GM21737 (cell line): ENCODE results near the gene IFNL4.
"Not testable (repeated sequence)": the region's sequence is repeated elsewhere in the genome, so short reads cannot be mapped to it uniquely, and the experiment has no call there.

ENCODE experiments used
- ATAC-seq: cut with Tn5 transposase; IDR thresholded peaks from one replicate; pipeline ENCODE4 v1.9.1; 2021; ENCODE audit warnings: mild to moderate bottlenecking, moderate library complexity; ENCODE audit not compliant: unreplicated experiment

The IFNL4 gene

DNA sequence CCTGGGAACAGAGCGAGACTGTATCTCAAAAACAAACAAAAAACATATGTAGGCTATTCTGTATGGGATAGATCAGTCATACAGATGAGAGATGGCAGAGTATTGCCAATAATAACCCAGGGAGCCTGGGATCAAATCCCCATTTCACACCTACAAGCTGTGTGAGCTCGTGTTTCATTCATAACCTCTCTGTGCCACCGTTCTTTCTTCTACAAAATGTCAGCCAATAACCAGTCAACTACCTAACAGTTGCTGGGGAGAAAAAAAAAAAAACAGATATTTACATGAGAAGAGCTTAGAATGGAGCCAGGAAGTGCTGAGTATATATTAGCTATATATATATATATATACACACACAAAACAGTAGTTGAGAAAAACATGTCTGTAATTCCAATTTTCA lies 13.0 kb upstream of the IFNL4 start:
- ATAC-seq, result no peak

DNA sequence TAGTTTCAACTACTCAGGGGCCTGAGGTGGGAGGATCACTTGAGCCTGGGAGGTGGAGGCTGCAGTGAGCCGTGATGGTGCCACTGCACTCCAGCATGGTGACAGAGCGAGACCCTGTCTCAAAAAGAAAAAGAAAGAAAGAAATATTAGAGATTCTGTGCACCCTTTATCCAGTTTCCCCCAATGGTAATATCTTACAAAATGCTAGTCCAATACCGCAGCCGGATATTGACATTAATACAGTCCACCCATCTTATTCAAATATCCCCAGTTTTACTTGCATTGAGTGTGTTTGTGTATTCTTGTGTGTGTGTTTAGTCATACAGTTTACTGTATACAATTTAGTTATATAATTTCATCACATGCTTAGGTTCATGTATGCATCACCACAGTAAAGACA lies 8.6 kb upstream of the IFNL4 start:
- ATAC-seq, result no peak

DNA sequence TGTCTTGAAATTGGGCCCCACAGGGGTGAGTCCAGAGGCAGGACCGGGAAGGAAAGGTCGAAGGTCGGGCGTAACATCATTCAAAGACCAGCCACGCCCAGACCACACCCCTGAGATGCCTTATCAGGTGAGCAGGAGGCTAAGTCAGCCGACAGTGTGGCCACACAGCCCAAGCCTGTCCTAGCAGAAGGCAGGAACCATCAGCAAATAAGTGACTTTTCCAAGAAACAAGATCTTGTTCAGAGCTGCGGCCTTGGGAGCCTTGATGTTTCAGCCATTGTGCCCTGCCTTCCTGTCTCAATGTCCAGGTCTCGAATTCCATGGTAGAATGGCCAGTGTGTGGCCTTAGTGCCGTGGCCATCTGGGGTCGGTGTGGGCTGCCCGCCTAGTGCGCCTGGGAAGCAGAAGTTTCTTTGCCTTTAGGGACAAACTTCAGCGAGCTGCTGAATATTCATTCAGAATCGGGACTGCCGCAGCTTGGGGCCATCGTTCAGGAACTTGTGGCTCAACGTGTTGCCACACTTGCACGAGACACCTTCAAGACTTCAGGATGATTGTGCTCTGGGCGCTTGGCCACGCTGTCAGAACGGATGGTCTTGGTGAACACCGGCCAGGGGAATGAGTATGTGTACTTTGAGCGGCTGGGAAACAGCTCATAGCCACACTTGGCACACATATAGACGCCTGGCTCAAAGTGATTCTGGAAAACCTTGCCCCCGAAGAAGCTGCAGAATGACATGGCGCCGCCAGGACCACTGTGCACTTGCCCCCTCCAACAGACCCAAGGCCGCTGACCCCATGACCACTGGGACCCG lies 6.1 kb upstream of the IFNL4 start:
- no peak for ATAC-seq

DNA sequence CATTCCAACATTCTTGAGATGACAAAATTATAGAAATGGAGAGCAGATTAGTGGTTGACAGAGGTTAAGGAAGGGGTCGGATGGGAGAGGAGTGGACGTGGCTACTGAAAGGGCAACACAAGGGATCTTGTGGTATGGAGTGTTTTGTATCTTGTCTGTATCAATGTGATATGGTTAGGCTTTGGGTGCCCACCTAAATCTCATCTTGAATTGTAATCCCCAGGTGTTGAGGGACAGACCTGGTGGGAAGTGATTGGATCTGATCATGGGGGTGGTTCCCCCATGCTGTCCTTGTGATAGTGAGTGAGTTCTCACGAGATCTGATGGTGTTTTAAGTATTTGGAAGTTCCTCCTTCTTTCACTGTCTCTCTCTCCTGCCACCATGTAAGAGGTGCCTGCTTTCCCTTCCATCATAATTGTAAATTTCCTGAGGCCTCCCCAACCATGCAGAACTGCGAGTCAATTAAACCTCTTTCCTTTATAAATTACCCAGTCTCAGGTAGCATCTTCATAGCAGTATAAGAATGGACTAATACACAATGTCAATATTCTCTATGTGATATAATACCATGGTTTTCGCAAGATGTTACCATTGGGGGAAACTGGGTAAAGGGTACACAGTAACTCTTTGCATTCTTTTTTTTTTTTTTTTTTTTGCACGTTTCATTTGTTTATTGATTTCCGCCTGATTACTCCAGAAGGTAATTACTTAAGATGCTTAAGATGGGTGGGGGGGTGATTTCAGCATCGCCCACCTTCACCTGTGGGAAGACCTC lies 4.9 kb upstream of the IFNL4 start:
- no peak for ATAC-seq

DNA sequence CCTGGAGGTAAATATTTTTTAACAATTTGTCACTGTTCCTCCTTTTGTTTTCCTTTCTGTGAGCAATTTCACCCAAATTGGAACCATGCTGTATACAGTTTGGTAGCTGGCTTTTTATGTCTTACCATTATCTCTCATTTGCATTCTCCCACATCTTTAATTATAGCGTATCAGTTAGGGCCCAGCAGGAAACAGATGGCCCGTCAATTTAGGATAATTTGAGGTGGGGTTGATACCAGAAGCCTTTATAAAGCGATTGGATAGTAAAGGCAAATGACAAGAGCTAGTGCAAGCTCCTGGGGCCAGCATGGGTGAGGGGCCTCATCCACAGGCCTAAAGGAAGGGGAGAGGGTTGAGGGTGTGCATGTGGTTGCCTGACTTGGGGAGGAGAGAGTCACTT lies 3.8 kb upstream of the IFNL4 start:
- no peak for ATAC-seq

DNA sequence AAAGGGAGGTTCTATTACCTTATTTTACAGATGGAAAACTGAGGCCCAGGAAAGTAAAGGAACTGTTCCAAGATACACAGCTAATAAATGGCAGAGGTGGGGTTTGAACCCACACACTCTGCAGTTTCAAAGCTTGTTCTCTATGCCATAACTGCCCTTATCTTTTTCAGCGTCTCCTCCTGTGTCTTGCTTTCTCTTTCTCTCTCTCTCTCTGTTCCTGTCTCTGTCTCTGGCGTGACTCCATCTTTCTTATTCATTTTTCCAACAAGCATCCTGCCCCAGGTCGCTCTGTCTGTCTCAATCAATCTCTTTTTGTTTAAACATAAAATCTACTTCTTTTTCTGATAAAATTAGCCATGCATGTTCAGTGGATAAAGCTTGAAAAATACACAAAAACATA lies 3.2 kb upstream of the IFNL4 start:
- no peak for ATAC-seq

DNA sequence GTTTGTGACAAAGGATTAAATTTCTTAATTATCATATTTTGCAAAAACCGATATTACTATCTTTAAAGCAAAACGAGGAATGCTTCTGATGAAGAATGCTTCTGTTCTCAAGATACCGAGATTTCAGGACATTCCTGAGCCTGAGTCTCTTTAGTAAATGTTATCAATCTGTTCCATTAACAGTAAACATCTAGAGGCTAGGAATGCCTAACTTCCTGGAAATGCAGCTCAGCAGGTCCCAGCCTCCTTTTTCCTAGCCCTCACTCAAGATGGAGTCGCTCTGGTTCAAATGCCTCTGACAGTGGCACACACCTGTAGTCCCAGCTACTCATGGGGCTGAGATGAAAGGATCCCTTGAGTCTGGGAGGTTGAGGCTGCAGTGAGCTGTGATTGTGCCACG lies 2.4 kb upstream of the IFNL4 start:
- ATAC-seq, result no peak

DNA sequence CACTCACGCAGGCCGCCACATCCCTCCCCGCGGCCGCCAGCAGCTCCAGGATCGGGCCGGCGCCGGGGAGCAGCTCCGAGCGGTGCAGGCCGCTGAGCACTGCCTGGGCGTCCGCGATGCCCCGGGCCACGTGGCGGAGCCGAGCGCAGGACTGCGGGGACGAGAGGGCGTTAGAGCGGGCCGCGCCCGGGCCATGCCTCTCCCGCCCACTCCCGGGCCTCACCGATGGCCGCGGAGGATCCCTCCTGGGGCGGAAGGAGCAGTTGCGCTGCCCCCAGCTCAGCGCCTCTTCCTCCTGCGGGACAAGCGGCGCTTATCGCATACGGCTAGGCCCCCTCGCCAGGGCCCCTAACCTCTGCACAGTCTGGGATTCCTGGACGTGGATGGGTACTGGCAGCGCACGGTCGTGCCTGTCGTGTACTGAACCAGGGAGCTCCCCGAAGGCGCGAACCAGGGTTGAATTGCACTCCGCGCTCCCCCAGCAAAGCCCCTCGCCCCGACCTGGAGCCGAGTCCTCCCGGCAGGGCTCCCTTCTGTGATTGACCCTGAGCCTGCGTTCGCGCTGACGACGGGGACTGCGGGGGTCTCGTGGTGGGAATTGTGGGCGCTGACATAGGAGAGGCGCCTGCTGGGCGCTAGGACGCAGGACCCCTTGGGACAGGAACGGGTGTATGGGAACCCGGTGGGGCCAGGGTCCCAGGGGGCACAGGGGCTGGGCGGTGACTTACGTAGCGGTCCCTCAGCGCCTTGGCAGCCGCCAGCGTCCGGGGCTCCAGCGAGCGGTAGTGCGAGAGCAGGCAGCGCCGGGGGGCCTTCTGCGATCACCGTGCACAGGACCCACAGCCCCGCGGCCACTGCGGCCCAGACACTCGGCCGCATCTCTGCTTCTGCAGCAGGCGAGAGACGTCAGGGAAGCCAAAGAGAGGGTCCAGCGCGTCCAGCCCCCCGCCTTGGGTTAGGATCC lies 673 bp downstream of the IFNL4 start:
- no peak for ATAC-seq

DNA sequence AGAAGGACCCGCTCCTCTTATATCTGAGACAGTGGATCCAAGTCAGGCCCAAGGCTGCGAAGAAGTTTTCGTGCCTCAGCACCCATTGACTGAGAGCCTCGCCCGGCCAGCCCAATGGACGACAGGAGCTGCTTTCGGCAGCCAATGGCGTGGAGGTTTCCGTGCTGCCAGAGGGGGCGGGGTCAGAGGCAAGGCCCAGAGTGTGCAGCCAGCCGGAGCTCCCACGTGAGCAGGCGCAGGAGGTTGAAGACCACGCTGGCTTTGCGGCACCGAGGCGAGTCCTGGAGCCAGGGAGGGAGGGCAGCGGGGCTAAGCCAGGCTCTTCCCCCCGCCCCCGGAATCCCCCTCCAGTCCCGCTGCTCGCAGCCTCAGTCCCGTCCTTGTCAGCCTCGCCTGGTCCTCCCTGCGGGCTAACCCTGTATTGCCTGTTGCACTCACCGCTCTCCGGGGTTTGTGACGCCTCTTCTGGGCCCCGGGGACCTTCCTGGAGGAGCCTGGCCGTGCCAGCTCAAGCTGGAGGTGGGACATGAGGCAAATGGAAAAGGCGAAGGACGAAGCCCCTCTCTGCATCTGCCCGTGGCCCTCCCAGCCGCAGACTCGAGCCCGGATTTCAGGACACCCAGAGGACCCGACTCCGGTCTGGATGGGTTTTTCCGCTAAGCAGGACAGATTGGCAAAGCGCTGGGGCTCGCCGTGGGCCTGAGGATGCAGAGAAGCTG lies 1.5 kb downstream of the IFNL4 start:
- no peak for ATAC-seq

DNA sequence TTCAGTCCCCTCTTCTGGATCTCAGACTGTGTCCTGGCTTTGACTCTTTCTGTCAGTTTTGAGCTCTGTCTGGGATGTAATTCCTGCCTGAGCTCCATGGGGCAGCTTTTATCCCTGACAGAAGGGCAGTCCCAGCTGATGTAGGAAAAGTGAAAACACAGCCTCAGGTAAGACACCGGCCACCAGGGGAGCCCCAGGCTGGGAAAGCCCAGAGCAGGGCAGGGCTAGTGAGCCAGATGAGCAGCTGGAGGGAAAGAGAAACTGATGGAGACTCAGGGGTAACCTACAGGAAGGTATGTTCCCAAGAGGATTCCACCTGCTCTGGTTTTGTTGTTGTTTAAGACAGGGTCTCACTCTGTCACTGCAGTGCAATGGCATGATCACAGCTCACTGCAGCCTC lies 3.5 kb downstream of the IFNL4 start:
- ATAC-seq, result not testable (repeated sequence)

DNA sequence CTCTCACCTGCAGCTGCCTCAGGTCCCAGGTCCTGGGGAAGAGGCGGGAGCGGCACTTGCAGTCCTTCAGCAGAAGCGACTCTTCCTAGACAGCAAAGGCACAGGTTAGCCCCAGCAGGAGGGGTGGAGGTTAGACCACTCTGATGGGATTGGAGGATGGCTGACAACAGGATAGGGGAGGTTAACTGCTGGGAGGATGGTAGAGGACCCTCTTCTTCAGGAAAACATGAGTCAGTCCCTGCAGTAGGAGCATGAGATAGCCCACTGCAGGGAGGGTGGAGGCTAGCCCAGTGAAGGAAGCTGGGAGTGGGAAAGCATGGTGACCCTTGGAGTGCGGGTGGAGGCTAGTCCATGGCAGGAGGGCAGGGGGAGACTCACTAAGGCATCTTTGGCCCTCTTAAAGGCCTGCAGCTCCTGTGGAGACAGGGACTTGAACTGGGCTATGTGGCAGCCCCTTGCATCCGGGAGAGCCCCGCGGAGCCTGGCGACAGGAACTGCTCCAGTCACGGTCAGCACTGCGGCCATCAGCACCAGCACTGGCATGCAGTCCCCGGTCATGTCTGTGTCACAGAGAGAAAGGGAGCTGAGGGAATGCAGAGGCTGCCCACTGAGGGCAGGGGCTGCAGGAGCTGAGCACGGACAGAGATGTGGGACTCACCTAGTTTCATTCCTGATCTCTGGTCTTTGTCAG lies 4.1 kb downstream of the IFNL4 start, which contains the start of gene IFNL3:
Gene IFNL3 (minus strand): TSS at position 597 of the 691 bp plus-strand sequence. CDS start 39 bp downstream, at position 558.
- not testable (repeated sequence) for ATAC-seq

DNA sequence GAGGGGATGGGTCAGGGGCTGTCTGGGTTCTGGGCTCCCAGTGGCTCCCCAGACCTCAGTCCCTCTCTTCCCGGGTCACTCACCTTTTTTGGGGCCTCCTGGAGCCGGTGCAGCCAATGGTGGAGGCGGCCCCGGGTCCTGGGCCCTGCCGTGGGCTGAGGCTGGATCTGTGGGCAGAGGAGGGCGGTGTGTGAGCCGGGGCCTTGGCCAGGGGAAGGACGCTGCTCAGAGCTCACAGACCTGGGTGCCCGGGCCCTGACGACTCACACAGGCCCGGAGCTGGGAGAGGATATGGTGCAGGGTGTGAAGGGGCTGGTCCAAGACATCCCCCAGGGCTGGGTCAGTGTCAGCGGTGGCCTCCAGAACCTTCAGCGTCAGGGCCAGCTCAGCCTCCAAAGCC lies 4.9 kb downstream of the IFNL4 start:
- not testable (repeated sequence) for ATAC-seq

DNA sequence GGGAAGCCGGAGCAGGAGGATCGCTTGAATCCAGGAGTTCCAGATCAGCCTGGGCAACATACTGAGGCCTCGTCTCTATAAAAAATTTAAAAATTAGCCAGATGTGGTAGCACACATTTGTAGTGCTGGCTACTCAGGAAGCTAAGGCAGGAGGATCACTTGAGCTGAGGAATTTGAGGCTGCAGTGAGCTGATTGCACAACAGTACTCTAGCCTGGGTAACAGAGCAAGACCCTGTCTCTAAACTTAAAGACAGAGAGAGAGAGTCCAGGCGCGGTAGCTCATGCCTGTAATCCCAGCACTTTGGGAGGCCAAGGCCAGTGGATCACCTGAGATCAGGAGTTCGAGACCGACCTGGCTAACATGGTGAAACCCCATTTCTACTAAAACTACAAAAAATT lies 8.2 kb downstream of the IFNL4 start:
- no peak for ATAC-seq

DNA sequence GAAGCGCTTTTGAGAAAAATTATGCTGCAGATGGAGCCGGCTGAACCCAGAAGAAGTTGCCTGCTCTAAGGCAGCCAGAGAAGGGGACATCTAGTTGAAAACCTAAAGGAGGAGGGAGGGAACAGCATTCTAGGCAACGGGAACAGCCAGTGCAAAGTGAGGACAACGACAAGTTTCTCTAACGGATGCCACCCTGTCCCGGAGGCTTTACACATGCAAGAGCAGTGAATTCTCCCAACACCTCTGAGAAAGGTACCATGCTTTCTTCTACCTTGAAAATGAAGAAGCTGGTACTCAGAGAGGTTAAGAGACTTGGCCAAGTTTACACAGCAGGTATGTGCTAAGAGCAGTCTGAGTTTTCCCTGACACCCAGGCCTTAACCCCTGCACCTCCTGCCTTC lies 9.7 kb downstream of the IFNL4 start:
- no peak for ATAC-seq

DNA sequence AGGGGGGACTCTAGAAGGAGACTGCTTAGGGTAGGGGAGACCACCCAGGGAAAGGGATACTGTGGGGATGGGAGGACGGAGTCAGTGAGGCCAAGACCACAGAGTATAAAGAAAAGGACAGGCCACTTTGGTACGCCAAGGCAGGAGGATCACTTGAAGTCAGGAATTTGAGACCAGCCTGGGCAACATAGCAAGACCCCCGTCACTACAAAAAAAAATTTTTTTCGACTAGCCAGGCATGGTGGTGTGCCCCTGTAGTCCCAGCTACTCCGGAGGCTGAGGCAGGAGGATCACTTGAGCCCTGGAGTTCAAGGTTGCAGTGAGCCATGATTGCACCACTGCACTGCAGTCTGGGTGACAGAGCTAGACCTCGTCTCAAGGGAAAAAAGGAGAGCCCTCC lies 10.4 kb downstream of the IFNL4 start:
- ATAC-seq, result no peak

DNA sequence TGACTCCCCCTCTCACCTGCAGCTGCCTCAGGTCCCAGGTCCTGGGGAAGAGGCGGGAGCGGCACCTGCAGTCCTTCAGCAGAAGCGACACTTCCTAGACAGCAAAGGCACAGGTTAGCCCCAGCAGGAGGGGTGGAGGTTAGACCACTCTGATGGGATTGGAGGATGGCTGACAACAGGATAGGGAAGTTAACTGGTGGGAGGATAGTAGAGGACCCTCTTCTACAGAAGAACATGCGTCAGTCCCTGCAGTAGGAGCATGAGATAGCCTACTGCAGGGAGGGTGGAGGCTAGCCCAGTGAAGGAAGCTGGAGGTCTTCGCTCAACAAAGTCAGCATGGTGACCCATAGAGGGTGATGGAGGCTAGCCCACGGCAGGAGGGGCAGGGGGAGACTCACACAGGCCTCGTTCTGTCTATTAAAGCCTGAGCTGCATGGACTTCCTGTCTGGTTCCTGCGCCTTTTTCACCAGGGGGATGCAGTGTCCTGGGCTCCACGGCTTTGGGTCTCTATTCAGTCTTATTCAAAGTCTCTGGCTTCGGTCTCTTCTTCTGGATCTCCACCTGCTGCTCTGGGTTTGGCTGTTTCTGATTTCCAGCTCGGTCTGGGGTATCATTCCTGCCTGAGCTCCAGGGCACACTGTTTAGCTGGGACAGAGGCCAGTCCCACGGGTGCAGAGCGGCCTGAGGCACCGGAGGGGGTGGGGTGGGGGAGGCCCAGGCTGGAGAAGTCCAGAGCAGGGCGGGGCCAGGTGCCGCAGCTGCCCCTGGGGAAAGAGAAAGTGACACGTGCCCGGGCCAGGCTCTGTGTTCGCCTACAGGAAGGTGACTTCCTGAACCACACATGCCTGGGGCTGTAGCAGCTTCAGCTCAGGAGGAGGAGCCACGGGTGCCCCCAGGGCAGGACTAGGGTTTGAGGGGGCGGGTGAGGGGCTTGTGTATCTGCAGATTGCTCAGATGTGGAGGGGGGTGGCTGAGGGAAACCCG lies 11.2 kb downstream of the IFNL4 start:
- ATAC-seq, result no peak

DNA sequence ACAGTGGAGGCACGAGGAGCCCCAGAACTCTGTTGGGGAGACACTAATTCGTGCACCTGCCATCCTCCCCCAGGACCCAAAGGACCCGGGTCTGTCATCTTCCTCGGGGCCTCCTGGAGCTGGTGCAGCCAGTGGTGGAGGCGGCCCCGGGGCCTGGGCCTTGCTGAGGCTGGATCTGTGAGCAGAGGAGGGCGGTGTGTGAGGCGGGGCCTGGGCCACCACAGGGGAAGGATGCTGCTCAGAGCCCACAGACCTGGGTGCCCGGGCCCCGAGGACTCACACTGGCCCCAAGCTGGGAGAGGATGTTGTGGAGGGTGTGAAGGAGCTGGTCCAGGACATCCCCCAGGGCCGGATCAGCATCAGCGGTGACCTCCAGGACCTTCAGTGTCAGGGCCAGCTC lies 12.1 kb downstream of the IFNL4 start:
- no peak for ATAC-seq

DNA sequence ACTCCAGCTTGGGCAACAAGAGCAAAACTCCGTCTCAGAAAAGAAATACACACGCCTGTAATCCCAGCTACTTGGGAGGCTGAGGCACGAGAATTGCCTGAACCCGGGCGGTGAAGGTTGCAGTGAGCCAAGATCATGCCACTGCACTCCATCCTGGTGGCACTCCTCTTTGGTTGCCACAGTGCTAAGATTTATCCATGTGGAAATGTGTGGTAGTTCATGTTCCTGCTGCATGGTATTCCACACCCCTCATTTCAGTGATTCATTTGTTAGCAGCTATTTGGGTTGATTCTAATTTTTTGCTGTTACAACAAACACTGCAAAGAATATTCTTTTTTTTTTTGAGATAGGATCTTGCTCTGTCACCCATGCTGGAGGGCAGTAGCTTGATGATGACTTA lies 15.9 kb downstream of the IFNL4 start:
- no peak for ATAC-seq
